Left cardiac atrium (tissue), 4 donors: ENCODE data around the gene CACNA1I. TPM values are rescaled to one million over a fixed set of nuclear protein-coding genes. Genes with fewer than 3 reads are reported as not detected.

Experiments used
- ATAC-seq, 2 donors: fragments of 200-7000 bp; cut with Tn5 transposase; one replicate each; pipeline ENCODE4 v1.9.1; 2020; ENCODE audit warnings: mild to moderate bottlenecking in 2 of 2, moderate library complexity in 2 of 2
- DNase-seq: peaks from one replicate; pipeline ENCODE4 v3.0.0-alpha.2; 2020
- intact Hi-C, 2 donors: fragments of 100-400 bp; cut with DNase I; formaldehyde crosslinking; loops; one replicate each; pipeline versions ENCODE4 v1.14.1 to v1.15.1; 2022 to 2023
- total RNA-seq, 2 donors: library from RNA; stranded (reverse); fragmentation: NEBNext Ultra II Directional; extraction: Animal tissue kit (Norgen Biotek cat#: 25700); gene quantifications; one replicate each; pipeline ENCODE4 v1.2.1, GENCODE V29; 2021
- donor health status: DM: no; HTN: yes; CAD: no.
- donor health status: DM: no; HTN: yes; CAD: no; lungs with severe emphysema.
- donor health status: DM: yes; HTN: yes; CAD: no.
- donor health status: Dilated cardiomyopathy.

CACNA1I gene
- total RNA-seq, 2 donors from 2014 or later, result 0.03 to 0.06 TPM

DNA sequence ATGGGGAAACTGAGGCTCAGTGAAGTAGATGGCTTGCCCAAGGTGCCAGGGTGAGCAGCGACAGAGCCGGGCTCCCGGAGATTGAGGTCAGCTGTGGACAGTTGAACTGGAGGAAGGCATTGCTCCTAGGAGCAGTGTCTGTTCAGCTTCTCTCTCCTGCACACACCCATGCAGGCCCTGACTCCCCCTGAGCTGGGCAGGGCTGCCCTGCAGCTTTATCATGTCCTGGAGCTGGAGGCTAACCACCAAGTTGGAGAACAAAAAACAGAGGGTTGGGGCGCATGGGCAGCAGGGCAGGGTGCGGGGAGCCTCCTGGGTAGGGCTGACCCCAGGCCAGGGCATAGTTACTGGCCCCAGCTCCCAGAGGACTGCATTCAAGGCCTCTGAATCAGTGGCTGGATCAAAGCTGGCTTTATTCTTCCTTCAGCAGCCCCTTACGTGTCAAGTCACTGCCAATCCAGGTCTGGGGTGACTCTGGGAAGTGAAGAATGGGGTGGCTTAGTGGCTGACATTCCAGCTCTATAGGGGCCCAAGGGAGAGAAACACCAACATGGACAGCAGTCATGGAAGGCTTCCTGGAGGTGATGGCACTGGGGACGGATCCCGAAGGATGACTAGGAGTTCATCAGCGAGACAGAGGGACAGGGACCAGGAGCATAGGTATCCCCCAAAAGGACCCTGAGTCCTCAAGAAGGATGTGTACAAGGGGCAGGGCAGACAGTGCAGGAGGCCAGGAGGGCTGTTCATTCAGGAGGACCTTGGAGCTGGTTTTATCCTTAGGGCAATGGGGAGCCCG, 83.8 kb downstream of the CACNA1I start:
- ATAC-seq (no peak), DNase-seq (no peak)
- intact Hi-C loops, result no loop called here

DNA sequence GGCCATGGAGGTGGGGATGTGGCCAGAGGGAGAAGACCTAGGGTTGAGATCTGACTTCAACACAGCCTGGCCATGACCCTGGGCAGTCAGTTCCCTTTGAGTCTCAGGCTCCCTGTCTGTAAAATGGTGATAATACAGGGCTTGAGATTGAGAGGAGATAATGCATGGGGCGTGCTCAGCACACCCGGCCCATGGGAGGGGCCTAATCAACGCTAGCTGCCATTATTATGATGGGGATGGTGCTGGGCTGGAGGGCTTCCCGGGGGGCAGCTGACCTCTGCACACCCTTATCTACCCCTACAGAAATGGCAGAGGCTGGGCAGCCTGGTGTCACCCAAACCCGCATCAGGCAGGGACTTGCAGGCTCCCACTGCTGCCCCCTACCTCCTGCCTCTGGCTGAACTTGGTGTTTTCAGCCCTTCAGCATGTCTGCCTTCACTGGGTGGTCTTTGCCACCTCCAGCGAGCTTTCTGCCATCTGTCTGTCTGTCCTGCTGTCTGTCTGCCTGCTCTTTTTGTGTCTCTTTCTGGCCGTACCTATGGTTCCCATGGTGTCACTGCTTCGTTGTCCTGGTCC, 84.5 kb downstream of the CACNA1I start:
- ATAC-seq (no peak), DNase-seq (no peak)
- intact Hi-C loops, result no loop called here

DNA sequence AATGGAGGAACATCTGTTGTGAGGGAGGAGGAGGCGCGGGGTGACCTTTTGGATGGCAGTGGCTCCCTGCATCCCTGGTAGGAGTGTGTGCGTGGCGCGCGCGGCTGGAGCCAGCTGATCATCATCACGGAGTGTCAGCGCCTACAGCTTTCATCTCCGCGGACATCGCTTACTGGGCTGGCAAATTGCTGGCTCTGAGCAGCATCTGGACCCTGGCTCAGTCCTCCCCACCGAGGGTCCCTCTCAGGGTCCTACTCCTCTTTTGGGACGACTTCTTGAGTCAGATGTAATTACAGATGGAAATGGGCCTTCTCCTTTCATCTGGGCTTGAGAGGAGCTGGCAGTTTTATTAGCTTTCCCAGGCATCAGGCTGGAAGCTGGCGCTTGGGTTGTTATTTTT, 85.3 kb downstream of the CACNA1I start:
- ATAC-seq (no peak), DNase-seq (no peak)
- intact Hi-C loops, result no loop called here

DNA sequence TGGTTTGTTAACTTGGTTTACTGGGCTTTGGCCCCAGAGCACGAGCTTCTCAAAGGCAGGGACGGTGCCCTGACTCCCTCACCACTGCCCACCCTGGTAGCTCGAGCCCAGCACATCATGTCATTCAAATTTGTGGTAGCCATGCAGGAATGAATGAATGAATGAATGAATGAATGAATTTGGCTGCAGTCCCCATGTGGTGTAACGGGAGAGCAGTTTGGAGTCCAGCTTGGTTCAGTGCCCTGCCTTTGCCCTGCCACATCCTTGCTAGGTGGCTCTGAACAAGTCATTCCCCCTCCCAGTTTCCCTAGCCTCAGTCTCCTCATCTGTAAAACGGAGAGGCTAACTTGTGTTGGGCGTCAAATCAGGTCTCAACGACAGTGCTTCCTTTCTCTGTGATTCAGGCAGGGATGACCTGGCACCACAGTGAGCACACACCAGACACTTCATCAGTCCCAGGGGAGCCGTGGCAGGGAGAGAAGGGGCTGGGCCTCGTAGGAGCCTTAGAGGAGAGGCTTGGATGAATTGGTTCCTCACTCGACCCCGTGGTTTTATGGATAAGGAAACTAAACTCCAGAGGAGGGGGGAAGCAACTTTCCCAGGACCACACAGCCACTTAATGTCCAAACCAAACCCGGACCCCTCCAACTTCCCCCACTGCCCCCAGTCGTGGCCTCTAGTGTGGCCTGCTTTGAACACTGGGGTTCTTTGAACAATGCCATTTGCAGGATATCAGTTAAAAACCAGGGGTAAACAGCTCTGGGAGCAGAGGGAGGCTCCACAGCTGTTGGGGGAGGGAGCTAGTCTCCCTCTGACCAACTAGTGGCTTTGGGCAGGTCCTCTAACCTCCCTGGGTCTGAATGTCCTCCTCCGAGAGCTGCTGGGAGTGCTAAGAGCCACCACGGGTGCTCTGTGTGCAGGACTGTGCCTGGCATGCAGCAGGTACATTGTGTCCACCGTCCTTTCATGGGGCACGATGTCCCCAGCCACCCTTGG, 86.2 kb downstream of the CACNA1I start:
- ATAC-seq (no peak), DNase-seq (no peak)
- intact Hi-C loops, result no loop called here

DNA sequence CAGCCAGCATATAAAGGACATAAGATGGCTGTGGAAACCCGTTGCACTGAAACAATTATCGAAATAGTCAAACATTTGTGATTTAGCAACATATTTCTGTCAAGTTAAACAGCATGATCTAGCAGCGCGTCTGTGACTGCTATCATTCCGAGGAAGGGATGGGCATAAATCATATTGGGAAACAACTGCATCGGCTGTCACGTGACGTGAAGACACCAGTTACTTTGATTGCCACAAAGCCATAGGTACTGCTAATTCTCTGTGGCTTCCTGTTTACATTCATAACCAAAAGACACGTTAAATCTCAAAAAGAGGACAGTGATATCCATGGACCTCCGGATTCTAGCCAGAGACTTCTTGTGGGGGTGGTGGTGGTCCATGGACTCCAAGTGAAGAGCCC, 87.8 kb downstream of the CACNA1I start:
- intact Hi-C loops, result no loop called here
- ATAC-seq (no peak), DNase-seq (no peak)

DNA sequence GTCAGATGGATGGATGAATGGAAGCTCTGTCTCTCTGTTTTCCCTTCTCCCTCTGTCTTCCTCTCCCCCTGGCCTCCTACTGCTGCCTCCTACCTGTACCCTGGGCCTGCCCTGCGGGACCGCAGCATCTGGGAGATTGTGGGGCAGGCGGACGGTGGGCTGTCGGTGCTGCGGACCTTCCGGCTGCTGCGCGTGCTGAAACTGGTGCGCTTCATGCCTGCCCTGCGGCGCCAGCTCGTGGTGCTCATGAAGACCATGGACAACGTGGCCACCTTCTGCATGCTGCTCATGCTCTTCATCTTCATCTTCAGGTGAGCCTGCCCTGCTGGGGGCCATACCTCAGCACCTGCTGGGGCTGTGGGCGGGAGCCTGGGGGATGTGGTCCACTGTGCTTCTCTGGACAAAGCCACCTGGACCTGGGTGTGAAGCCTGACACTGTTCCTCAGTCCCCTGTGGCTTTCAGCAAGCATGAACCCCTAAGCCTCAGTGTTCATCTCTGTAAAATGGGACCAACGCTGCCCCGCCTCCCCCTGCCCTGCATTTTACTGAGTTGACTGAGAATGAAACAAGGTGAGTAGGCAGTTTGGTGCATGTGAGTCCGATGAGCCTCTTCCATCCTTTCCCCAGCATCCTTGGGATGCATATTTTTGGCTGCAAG, 88.4 kb downstream of the CACNA1I start:
- intact Hi-C loops, result no loop called here
- DNase-seq (no peak), ATAC-seq (no peak)

DNA sequence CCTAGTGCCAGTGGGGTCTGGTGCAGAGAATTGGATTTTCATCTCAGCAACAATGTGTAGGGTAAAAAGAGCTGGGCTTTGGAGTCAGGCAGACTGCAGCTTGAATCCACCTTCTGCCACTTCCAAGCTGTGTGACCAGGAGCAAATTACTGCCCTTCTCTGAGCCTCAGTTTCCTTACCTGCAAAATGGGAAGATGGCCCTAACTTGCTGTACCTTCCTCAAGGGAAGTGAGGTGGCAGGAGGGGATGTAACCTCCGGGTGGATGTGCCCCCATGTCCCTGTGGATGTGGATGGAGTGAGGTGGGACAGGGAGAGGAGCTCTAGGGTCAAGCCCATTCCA, 90.9 kb downstream of the CACNA1I start:
- intact Hi-C loops, result loop anchor here in 1 of 2 donors (10.0 kb wide), 1 partner anchor 213 kb away; no protein-coding TSS in a partner anchor
- DNase-seq (no peak), ATAC-seq (no peak)

DNA sequence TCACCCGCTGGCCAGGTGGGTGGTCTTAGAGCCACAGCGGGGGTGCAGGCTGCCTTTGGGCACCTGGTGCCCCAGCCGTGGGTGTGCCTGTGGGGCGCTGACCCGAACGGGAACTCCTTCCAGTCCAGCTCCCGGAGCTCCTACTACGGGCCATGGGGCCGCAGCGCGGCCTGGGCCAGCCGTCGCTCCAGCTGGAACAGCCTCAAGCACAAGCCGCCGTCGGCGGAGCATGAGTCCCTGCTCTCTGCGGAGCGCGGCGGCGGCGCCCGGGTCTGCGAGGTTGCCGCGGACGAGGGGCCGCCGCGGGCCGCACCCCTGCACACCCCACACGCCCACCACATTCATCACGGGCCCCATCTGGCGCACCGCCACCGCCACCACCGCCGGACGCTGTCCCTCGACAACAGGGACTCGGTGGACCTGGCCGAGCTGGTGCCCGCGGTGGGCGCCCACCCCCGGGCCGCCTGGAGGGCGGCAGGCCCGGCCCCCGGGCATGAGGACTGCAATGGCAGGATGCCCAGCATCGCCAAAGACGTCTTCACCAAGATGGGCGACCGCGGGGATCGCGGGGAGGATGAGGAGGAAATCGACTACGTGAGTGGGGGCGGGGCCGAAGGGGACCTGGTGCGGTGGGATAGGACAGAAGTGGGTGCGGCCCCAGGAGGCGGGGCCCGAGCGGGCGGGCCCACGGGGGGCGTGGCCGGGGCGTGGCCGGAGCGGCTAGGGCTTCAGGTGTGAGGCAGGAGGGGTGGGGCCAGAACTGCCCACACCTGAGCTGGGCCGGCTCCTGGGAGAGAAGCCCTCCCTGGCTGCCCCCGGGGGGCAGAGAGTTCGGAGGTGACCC, 91.5 kb downstream of the CACNA1I start:
- ATAC-seq, result no peak

DNA sequence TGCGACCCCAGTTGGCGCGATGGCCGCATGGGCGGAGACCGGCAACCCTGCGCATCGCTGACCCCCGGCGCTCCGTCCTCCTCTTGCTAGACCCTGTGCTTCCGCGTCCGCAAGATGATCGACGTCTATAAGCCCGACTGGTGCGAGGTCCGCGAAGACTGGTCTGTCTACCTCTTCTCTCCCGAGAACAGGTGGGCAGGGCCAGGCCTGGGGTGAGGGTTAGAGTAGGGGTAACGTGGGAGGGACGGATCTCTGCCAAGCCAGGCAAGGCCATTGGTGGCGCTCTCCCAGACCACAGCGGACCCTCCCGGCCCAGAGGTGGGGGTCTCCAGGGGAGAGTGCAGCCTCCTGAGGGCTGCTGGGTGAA, 92.1 kb downstream of the CACNA1I start:
- intact Hi-C loops, result loop anchor here in 1 of 2 donors (10.0 kb wide), 1 partner anchor 212 kb away; no protein-coding TSS in a partner anchor
- ATAC-seq, result no peak
- DNase-seq, result no peak

More for the DNA sequence above, 91.5 kb downstream of the CACNA1I start:
- intact Hi-C loops, result loop anchor here in 1 of 2 donors (10.0 kb wide), 1 partner anchor 213 kb away; no protein-coding TSS in a partner anchor
- peak; percentile 38 for DNase-seq

DNA sequence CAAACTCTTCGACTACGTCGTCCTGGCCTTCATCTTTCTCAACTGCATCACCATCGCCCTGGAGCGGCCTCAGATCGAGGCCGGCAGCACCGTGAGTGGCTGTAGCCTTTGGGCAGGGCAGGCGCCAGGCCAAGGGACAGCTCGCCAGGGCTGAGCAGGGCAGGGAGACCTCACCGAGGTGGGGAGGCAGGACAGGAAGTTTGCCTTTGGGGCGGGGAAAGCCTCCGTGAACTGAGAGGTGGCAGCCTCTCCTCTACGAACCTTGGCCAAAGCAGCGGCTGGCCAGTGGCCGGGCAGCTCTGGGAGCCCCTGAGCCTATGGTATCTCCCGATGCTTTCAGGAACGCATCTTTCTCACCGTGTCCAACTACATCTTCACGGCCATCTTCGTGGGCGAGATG, 93.2 kb downstream of the CACNA1I start:
- intact Hi-C loops, result loop anchor here in 1 of 2 donors (10.0 kb wide), 1 partner anchor 211 kb away; no protein-coding TSS in a partner anchor
- ATAC-seq (peak in 1 of 2 donors; percentile 32), DNase-seq (no peak)

DNA sequence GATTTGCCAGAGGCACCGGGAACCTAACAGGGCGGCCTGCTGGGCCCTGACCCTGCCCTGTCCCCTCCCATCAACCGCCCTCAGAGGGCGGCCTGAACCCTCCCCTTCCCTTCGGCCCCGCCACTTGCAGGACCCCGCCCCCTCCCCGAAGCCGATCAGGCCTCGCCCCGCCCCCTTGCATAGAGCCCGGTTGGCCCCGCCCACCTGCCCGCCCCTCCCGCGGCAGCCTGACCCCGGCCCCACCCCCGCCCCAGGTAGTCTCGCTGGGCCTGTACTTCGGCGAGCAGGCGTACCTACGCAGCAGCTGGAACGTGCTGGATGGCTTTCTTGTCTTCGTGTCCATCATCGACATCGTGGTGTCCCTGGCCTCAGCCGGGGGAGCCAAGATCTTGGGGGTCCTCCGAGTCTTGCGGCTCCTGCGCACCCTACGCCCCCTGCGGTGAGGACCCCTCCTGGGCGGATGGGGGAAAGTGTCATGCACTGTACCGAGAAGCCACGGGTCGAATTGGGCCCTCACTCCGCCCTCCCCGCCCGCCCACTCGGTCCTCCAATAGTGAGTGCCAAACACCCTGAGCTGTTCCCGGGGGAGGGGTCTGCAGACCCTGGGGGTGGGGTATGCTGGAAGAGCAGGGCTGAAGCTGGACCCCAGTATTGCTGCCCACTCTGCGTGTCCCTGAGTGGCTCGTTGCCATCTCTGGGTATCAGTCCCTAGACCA, 94.1 kb downstream of the CACNA1I start:
- no peak for ATAC-seq
- intact Hi-C loops, result loop anchor here in 1 of 2 donors (10.0 kb wide), 1 partner anchor 210 kb away; no protein-coding TSS in a partner anchor

DNA sequence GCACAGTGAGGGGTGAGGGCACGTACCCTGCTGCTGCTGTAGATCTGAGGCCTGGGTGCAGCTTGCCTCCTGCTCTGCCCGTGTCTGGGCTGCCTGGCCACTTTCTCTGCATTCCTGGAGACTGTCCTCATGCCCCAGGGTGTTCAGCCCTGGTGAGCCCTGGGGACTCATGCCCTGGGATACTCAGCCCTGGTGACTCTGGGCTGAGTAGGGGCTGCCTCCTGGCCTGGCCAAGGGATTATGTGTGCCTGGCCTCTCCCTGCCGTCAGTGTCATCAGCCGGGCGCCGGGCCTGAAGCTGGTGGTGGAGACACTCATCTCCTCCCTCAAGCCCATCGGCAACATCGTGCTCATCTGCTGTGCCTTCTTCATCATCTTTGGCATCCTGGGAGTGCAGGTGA, 94.7 kb downstream of the CACNA1I start:
- DNase-seq (no peak), ATAC-seq (no peak)
- intact Hi-C loops, result loop anchor here in 1 of 2 donors (10.0 kb wide), 1 partner anchor 210 kb away; no protein-coding TSS in a partner anchor

More for the DNA sequence above, 94.1 kb downstream of the CACNA1I start:
- DNase-seq, result no peak

DNA sequence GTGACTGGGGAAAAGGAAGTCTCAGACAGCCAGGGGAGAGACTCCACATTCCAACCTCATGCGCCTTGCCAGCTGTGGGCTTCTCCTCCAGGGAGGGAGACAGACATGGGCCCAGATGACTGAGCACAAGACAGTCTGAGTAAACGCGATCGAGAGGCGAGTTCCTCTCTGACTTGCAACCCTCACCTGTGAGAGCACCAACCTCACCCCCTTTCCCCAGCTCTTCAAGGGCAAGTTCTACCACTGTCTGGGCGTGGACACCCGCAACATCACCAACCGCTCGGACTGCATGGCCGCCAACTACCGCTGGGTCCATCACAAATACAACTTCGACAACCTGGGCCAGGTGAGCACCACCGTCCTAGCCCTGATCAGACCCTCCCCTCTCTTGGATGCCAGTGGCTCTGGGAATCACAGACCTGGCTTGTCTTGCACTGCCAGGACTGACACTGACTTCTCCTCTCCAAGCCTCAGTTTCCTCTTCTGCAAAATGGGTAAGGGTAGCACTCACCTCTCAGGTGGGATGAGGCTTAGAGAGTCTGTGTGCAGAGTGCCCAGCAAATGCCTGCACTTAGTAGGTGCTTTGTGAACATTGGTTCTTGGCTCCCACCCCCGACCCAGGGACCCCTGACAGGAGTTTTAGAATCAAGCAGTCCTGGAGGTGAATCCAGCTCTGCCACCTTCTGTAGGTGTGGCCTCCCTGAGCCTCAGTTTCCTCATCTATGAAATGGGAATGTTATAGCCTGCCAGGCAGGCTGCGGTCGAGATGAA, 95.3 kb downstream of the CACNA1I start:
- no peak for DNase-seq
- intact Hi-C loops, result loop anchor here in 1 of 2 donors (10.0 kb wide), 1 partner anchor 209 kb away; no protein-coding TSS in a partner anchor
- no peak for ATAC-seq

DNA sequence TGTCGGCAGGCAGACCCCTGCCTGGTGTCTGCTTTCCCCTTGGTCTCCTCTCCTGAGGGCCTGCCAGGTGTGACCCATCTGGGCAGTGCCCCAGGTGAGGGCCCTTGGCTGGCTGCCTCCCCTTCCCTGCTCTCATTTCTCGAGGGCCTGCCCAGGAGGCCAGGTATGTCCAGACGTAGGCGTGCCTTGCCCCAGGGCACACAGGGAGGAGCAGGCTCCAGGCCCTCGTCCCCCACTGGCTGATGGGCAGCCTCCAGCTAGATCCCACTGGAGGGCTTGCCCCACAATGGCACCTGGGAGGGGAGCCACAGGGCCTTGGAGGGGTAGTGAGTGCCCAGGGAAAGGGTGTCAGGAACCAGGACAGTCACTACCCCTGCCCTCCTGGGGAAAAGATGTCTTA, 95.9 kb downstream of the CACNA1I start:
- ATAC-seq (no peak), DNase-seq (no peak)
- intact Hi-C loops, result loop anchor here in 1 of 2 donors (10.0 kb wide), 1 partner anchor 208 kb away; no protein-coding TSS in a partner anchor

DNA sequence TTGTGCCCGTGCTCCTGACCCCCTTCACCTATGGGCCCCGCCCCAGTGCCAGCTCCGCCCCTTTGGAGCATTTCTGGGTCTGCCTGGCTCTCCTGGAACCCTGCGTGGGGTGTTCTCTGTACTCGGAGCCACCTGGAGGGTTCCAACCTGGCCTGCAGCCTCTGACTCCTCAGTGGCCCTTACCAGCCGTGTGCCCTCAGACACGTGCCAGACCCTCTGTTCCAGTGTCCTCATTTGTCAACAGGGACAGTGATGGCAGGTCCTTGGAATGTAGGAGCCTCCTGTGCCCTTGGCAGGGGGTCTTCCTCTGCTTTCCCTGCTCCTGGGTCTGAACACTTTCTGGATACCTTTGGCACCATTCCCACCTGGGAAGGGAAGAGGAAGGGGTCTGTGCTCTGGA, 96.4 kb downstream of the CACNA1I start:
- intact Hi-C loops, result loop anchor here in 1 of 2 donors (10.0 kb wide), 1 partner anchor 208 kb away; no protein-coding TSS in a partner anchor
- ATAC-seq (no peak), DNase-seq (no peak)

DNA sequence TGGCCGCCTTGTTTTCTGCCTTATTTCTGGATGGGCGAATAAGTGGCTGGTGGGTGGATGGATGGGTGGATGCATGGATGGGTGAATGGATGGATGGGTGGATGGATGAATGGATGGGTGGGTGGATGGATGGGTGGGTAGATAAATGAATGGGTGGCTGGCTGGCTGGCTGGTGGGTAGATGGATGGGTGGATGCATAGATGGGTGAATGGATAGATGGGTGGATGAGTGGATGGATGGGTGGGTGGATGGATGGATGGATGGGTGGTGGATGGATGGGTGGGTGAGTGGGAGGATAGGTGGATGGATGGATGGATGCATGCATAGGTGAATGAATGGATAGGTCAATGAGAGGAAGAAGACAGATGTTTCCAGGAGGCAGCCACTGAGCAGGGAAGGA, 98.9 kb downstream of the CACNA1I start:
- DNase-seq, result no peak
- intact Hi-C loops, result loop anchor here in 1 of 2 donors (10.0 kb wide), 1 partner anchor 205 kb away; no protein-coding TSS in a partner anchor
- ATAC-seq, result no peak
